GM19193 (cell line): ENCODE results near the gene ASIC4.

Experiments
- POLR2A ChIP-seq: IDR thresholded peaks from 4 replicates; pipeline ENCODE4 v1.6.1; 2011; ENCODE audit not compliant: insufficient read depth, insufficient read length; ENCODE audit errors: extremely low read depth

The ASIC4 gene

GRCh38 chr2:219512524-219513216 lies 1.6 kb upstream of the ASIC4 start:
- TF ChIP-seq POLR2A = no peak

DNA sequence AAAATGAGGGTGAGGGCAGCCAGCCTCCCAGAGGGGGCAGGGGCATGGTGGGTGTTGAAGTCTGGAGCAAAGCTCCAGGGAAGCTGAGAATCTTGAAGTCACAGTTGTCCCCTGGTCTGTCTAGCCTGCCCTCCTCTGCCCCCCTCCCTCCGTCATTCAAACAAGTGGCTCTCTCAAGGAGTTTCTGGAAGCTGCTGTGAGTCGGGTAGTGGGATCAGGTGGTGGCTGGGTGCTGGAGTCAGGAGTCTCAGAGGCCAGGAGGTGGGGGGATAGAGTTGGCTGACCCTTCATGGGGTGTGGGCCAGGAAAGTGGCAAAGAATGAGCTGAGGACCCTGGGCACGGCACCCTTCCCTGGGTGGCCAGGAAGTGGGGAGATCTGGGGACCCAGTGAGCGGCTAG lies 495 bp upstream of the ASIC4 start:
- TF ChIP-seq POLR2A = no peak

GRCh38 chr2:219514836-219515235 lies 554 bp downstream of the ASIC4 start:
- TF ChIP-seq POLR2A = no peak

DNA sequence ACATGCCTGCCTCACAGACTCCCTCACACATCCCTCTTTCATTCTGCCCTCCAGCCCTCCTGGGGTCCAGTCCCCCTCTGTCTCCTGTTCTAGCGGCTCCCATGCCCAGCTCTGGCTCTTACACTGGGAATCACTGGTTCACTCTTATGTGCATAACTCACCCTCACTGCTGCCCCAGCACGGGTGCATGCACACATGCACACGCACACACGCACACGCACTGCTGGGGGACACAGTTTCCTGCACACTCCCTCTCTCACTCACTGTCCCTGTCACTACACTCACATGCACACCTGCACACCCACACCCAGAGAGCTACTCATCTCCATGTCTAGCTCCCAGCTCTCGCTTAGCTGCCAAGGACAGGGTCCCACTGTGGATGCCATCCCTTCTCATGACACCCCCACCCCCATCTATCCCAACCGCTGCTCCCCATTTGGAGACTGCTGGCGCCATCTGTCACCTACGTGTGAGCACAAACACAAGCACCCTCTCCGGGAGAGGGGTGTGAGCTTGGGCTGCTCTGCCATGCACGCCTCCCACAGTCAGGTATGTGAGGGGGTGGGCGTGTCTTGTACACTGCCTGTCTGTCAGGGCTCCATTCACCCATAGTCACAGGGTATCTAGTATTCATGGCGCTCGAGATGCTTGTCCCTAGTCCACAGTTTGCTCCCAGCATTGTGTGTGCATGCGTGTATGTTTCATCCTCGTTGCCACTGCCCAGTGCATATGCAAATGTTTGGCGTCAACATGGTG lies 1.8 kb downstream of the ASIC4 start:
- TF ChIP-seq POLR2A = no peak

DNA sequence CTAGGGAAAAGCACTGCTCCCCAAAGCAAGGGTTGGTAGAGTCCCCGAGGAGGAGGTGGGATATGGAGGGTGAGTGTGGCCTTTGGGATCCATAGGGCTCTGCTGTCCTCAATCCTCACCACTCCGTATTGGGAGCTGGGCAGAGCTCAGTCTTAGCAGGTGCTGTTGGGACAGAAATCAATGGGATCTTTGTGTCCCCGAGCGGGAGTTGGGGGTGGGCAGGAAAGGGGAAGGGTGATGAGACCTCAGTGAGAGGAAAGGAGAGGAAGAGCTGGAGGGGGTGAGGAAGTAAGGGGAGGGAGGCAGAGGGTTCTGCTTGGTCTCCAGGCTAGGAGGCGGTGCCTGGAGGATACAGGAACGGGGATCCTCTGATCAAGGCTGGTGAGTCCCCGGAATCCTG lies 2.6 kb downstream of the ASIC4 start:
- no peak for TF ChIP-seq POLR2A

DNA sequence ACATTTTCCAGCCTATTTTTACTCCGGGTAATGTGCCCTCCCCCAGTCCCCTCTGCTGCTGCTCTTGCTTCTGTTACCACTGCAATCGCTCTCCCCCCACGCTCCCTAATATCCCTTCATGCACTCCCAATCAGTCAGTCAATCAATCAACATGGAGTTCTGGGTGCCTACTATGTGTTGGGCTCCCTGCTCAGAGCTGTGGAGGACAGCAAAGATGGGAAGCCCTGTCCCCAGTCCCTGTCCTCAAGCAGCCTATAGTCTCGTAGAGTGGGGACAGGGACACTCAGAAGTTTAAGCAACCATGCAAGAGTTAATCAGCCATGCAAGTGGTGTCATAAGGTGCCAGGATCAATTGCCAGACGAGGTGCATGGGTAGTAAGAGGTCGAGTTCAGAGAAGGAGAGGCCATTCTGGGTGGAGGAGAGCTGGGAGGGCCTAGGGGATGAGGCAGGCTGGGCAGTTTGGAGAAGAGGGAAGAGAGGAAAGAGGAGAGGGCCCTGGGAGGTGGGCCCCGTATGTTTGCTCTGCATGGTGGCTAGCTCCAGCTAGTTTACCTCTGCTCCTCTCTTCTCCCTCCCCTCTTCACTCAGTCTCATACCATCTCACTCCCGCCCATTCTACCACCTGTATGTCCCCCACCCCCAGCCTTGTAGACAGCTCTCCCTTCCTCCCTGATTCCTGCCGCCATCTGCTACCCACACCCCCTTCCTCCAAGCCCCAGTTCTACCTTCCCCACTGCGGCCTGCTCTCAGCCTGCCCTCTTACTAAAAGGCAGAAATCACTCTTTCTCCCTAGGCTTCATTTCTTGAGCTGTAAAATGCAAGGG lies 3.9 kb downstream of the ASIC4 start:
- TF ChIP-seq POLR2A = no peak

DNA sequence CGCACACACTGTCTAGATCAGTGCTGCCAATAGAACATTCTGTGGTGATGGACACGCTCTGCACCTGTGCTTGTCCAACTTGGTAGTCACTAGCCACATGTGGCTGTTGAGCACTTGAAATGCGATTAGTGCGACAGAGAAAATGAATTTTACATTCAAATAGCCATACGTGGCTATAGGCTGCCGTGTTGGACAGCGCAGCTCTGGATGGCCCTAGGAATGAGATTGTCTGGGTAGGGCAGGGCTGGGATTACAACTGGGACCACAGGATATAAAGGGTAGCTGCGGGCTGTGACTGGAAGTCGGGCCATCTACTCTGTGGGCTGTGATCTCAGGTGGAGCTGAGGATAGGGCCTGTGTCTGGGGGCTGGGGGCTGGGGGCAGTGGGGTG lies 5.2 kb downstream of the ASIC4 start:
- TF ChIP-seq POLR2A = no peak

- TF ChIP-seq POLR2A = no peak
These were observed 5.8 kb downstream of the ASIC4 start for GRCh38 chr2:219520079-219520478.

DNA sequence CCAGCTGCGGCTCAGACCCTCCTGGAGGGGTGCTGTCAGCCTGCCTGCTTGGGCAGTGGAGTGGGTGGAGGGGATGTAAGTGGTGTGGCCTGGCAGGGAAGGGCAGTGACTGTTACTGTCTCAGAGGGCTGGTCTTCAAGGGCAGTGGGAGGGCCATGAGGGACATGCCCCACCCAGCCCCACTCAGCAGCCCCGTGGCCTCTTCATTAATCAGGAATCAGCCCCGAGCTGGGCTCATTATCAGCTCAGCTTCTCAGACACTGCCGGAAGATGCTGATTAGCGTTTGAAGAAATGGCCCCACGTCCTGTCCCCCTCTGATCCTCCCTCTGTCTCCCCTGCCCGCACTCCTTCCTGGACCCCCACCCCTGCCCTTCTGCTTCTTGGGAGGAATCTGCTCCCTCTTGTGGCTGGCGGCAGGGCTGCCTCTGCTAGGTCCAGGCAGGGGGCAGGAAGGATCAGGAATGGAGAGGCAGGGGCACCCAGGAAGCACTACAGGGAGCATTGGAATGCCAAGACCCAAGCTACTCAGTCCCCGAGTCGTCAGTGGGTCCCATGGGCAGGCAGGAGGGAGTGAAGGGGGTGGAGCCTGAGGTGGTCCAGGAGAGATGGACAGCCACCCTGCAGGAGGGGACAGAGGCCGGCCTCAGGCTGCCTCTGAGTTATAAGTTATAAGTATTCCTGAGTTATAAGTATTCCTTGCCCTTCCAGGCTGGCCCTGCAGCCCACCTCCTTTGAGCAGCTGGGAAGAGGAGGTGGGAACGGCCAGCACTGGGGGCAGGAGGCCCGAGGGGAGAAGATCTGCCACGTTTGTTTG lies 7.0 kb downstream of the ASIC4 start:
- TF ChIP-seq POLR2A = no peak

- no peak for TF ChIP-seq POLR2A
These were observed 8.1 kb downstream of the ASIC4 start for GRCh38 chr2:219522111-219523030.

DNA sequence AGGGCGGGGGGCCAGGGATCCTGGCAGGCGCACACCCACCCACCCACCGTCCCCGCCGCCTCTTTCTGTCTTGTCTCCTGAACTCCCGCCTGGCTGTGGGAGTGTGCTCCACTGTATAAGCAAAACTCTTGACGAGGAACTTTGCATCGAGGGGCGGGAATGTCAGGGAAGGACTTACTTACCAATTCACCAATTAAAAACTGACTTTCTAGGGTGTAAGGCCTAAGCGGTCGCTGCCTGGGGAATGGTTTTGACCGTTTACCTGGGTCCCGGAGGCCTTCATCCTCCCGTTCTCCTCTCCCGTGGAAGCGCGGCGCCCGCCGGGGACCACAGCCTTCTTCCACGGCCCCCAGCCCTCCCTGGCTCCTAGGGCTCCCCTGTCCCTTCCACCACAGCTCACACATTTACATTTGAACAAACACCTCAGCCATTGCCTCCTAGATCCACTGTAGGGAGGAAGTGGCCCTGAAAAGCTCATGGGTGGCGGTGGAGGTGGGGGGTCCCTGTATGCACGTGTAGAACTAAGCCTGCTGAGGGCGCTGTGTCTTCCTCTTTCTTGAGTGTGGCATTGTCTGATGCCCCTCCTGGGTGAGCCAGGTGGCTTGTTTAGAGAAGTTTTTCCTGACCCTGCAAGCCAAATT lies 8.9 kb downstream of the ASIC4 start:
- no peak for TF ChIP-seq POLR2A

DNA sequence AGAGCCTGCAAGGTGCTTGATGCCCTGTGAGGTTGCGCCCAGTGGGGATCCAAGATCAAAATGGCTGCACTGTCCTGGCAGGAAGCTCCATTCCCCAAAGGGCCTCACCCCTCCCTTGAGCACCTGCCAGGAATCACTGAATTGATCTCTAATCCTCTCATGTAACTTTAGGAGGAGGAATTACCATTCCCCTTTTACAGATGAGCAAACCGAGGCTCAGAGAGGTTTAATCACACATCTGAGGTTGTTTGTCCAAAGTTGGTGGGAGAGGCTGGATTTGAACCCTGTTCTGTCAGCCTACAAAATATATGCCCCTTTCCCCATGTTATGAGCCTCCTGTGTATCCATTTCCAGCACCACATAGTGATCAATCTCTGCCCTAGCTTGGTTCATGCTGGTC lies 10.5 kb downstream of the ASIC4 start:
- no peak for TF ChIP-seq POLR2A

DNA sequence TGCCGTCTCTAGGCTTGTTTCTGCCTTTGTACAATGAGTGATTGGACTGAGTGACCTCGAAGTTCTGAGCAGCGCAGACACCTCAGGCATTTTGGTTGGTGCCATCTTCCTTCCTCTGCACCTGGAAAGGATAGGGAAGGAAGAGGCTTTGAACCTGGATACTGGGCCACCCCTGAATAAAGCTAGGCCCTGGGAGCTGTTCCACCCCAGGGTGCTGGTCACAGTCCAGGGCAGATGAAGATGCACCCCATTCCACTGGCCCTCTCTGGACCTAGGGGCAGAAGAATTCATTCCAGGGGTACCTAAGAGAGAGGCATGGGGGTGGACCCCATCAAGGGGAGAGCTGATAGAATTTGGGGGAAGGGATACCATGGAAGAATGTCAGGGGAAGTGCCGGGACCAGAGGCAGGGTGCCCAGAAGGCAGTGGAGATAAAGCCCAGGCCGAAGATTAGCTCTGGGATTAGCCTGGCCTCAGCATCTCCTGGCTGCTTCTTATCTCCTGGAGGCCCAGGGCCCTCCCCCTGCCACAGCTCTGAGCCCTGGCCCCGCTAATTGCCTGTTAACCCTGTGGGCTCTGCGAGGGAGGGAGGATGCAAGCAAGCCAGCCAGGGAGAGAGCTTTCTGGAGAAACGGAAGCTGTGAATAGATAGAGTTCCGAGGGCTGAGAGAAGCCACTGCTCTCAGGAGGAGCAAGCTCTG lies 11.4 kb downstream of the ASIC4 start:
- TF ChIP-seq POLR2A = no peak
